Muscle layer of colon (tissue), 2 donors: ENCODE data around the gene SCN2A.
"Not testable (repeated sequence)": the region's sequence is repeated elsewhere in the genome, so short reads cannot be mapped to it uniquely, and the experiment has no call there.

Experiments used
- H3K27ac ChIP-seq: one replicate; pipeline ENCODE4 v1.7.0; 2013; ENCODE audit warnings: low read depth, mild to moderate bottlenecking, low read length, moderate library complexity
- H3K27me3 ChIP-seq, 2 donors: one replicate each; pipeline ENCODE4 v1.7.0; 2013; ENCODE audit warnings: low read length in 2 of 2, mild to moderate bottlenecking in 2 of 2; ENCODE audit not compliant: insufficient read depth in 2 of 2, control insufficient read depth in 1 of 2
- H3K36me3 ChIP-seq: one replicate; pipeline ENCODE4 v1.7.0; 2013; ENCODE audit warnings: mild to moderate bottlenecking, low read length; ENCODE audit not compliant: insufficient read depth
- H3K4me1 ChIP-seq: one replicate; pipeline ENCODE4 v1.7.0; 2013; ENCODE audit warnings: mild to moderate bottlenecking, low read length; ENCODE audit not compliant: insufficient read depth
- H3K4me3 ChIP-seq, 2 donors: one replicate each; pipeline ENCODE4 v1.7.0; 2013; ENCODE audit warnings: low read length in 2 of 2, low read depth in 1 of 2, mild to moderate bottlenecking in 1 of 2, moderate library complexity in 1 of 2
- H3K9ac ChIP-seq: one replicate; pipeline ENCODE4 v1.7.0; 2013; ENCODE audit warnings: low read length
- H3K9me3 ChIP-seq: one replicate; pipeline ENCODE4 v1.7.0; 2013; ENCODE audit warnings: mild to moderate bottlenecking, low read length
- donor health status: abdominal sarcoma.
- donor health status: Adenocarcinoma of cecum.

SCN2A gene

DNA sequence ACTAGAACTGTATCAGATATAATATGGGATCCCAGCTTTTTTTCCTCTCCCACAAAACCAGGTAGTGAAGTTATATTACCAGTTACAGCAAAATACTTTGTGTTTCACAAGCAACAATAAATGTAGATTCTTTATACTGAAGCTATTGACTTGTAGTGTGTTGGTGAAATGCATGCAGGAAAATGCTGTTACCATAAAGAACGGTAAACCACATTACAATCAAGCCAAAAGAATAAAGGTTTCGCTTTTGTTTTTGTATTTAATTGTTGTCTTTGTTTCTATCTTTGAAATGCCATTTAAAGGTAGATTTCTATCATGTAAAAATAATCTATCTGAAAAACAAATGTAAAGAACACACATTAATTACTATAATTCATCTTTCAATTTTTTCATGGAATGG lies 152.6 kb downstream of the SCN2A start:
- no peaks in the 10 kb centered on the region for H3K4me1 ChIP-seq
- no peaks in the 10 kb centered on the region for H3K9me3 ChIP-seq
- H3K27me3 ChIP-seq: no peaks in the 10 kb centered on the region
- no peak overlapping the region for H3K27ac ChIP-seq
- H3K4me3 ChIP-seq: no peak overlapping the region
- H3K9ac ChIP-seq: no peak overlapping the region
- no peaks in the 10 kb centered on the region for H3K36me3 ChIP-seq

DNA sequence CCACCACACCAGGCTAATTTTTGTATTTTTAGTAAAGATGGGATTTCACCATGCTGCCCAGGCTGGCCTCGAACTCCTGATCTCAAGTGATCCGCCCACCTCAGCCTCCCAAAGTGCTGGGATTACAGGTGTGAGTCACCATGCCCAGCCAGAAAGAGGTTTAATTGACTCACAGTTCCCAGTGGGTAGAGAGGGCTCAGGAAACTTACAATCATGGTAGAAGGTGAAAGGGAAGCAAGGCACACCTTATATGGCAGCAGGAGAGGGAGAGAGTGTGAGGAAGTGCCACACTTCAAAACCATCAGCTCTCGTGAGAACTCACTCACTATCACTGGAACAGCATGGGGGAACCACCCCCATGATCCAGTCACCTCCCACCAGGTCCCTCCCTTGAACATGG lies 159.4 kb downstream of the SCN2A start:
- not testable (repeated sequence) for H3K27me3 ChIP-seq, H3K36me3 ChIP-seq

DNA sequence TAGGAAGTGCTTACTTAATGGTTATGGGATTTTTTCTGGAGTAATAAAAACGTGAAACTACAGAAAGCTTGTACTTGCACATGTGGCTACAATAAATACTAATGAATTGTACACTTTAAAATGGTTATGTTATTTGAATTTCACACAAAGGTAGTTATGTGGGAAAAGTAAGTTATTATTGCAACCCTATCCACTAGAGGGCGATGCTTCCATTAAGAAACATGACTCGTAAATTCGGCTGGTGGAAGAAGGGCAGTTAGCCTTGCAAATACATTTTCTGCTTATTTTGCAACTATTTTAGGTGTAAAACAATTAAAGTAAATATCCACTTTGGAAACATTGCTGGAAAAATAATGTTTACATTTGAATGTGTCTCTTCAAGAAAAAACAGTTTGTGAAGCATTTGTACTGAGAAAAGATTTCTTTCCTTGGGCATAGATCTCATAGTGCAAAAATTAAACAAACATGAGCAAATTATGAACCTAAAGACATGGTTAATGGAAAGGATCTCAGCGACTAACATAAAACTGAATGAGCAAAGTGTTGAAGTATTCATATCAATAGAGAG lies 162.2 kb downstream of the SCN2A start:
- H3K9ac ChIP-seq: no peak overlapping the region
- no peak overlapping the region for H3K4me3 ChIP-seq
- H3K27me3 ChIP-seq: no peaks in the 10 kb centered on the region

More for the DNA sequence above, 159.4 kb downstream of the SCN2A start:
- not testable (repeated sequence) for H3K4me1 ChIP-seq, H3K27ac ChIP-seq, H3K9ac ChIP-seq, H3K9me3 ChIP-seq, H3K4me3 ChIP-seq

GRCh38 chr2:165402162-165402561 lies 162.9 kb downstream of the SCN2A start:
- H3K4me1 ChIP-seq: no peaks in the 10 kb centered on the region
- H3K27ac ChIP-seq: no peak overlapping the region
- no peaks in the 10 kb centered on the region for H3K27me3 ChIP-seq
- H3K9ac ChIP-seq: no peak overlapping the region
- no peaks in the 10 kb centered on the region for H3K36me3 ChIP-seq
- H3K9me3 ChIP-seq: no peaks in the 10 kb centered on the region
- H3K4me3 ChIP-seq: no peak overlapping the region

More for the DNA sequence above, 162.2 kb downstream of the SCN2A start:
- no peaks in the 10 kb centered on the region for H3K4me1 ChIP-seq
- no peaks in the 10 kb centered on the region for H3K9me3 ChIP-seq
- H3K27ac ChIP-seq: no peak overlapping the region
- H3K36me3 ChIP-seq: no peaks in the 10 kb centered on the region

DNA sequence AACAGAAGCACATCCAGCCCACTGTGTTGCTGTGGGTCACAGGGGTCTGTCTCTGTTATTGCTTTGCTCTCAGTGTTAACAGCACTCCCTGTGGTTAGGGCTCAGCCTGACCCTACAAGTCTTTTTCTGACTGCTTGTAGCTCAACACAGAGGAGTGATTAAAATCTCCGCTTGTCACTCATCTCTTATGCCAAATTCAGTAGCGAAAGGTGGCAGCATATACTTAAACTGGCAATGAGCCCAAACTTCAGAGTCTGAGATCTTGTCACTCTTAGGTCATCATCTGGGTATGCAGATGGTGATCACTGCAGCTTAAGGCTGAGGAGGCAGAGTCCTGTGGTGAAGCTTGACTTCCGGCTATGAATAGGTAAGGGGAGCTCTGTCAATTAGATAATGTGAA lies 167.0 kb downstream of the SCN2A start:
- H3K36me3 ChIP-seq: no peaks in the 10 kb centered on the region
- H3K4me1 ChIP-seq: no peaks in the 10 kb centered on the region
- no peak overlapping the region for H3K27ac ChIP-seq
- H3K9ac ChIP-seq: no peak overlapping the region
- H3K9me3 ChIP-seq: no peaks in the 10 kb centered on the region
- H3K4me3 ChIP-seq: no peak overlapping the region
- H3K27me3 ChIP-seq: no peaks in the 10 kb centered on the region

- H3K36me3 ChIP-seq: no peaks in the 10 kb centered on the region
- no peaks in the 10 kb centered on the region for H3K9me3 ChIP-seq
- H3K27me3 ChIP-seq: no peaks in the 10 kb centered on the region
- H3K9ac ChIP-seq: no peak overlapping the region
- H3K4me1 ChIP-seq: no peaks in the 10 kb centered on the region
- no peak overlapping the region for H3K27ac ChIP-seq
- H3K4me3 ChIP-seq: no peak overlapping the region
These were observed 168.3 kb downstream of the SCN2A start for GRCh38 chr2:165407466-165407865.

DNA sequence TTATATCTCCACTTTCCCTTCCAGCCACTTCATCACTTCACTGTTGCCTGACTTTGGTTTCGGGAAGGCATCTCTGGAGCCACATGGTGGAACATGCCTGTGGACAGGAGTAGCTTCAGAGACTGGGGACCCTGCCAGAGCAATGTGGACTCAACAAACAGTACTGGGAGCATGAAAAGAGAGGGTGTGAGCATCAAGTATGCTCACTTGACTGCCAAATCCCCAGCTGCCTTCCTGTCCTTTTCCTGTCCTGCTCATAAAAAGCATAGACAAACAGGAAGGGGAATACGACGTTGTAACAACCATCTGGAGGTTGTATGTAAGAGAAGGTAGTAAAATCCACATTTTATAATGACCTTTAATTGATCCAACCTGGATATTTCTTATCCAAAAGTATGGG lies 169.0 kb downstream of the SCN2A start:
- Histone ChIP-seq H3K4me1 (no peaks in the 10 kb centered on the region), H3K27ac (no peak overlapping the region), H3K9me3 (no peaks in the 10 kb centered on the region), H3K9ac (no peak overlapping the region), H3K27me3 (no peaks in the 10 kb centered on the region), H3K36me3 (no peaks in the 10 kb centered on the region), H3K4me3 (no peak overlapping the region)

- H3K27me3 ChIP-seq: no peaks in the 10 kb centered on the region
- no peak overlapping the region for H3K9ac ChIP-seq
- no peak overlapping the region for H3K27ac ChIP-seq
- no peak overlapping the region for H3K4me3 ChIP-seq
- no peaks in the 10 kb centered on the region for H3K4me1 ChIP-seq
- no peaks in the 10 kb centered on the region for H3K9me3 ChIP-seq
- H3K36me3 ChIP-seq: no peaks in the 10 kb centered on the region
These were observed 171.1 kb downstream of the SCN2A start for GRCh38 chr2:165410276-165410675.

- no peak overlapping the region for H3K9ac ChIP-seq
- H3K27me3 ChIP-seq: no peaks in the 10 kb centered on the region
- no peaks in the 10 kb centered on the region for H3K9me3 ChIP-seq
- H3K4me3 ChIP-seq: no peak overlapping the region
- no peaks in the 10 kb centered on the region for H3K36me3 ChIP-seq
- no peaks in the 10 kb centered on the region for H3K4me1 ChIP-seq
- no peak overlapping the region for H3K27ac ChIP-seq
These were observed 175.0 kb downstream of the SCN2A start for GRCh38 chr2:165414187-165414586.

DNA sequence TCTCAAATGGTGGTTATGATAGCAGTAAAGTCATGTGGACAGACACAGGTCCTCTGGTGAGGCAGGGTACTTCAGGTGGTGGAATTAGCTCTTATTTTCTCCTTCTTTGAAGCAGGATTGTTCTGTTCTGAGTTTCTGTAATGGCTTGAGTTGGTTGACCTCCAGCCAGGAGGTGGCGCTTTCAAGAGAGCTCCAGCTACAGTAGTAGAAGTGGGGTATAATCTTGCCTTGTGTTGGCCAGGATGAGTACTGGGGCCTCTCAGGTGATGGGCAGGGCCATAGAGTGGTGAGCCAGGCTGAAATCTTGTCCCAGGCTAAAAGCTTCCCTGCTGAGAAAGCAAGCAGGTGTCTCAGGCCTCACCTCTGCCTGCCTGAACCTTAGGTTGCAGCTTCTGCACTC lies 177.8 kb downstream of the SCN2A start:
- no peak overlapping the region for H3K9ac ChIP-seq
- no peaks in the 10 kb centered on the region for H3K4me1 ChIP-seq
- no peak overlapping the region for H3K4me3 ChIP-seq
- no peaks in the 10 kb centered on the region for H3K36me3 ChIP-seq
- H3K9me3 ChIP-seq: no peaks in the 10 kb centered on the region
- no peak overlapping the region for H3K27ac ChIP-seq
- H3K27me3 ChIP-seq: no peaks in the 10 kb centered on the region

GRCh38 chr2:165420231-165420630 lies 181.0 kb downstream of the SCN2A start:
- Histone ChIP-seq H3K27me3 (no peaks in the 10 kb centered on the region), H3K9me3 (no peaks in the 10 kb centered on the region), H3K4me3 (no peak overlapping the region), H3K4me1 (no peaks in the 10 kb centered on the region), H3K27ac (no peak overlapping the region), H3K9ac (no peak overlapping the region), H3K36me3 (no peaks in the 10 kb centered on the region)

DNA sequence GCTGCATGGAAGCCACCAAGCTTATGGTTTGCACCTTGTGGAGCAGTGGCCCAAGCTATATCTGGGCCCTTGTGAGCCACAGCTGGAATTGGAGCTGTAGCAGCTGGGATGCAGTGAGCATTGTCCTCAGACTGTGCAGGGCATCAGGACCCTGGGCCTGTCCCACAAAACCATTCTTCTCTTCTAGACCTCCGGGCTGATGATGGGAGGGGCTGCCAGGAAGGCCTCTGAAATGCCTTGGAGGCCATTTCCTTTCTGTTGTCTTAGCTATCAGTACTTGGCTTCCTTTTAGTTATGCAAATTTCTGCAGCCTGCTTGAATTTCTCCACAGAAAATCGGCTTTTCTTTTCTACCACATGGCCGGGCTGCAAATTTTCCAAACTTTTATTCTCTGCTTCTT lies 183.9 kb downstream of the SCN2A start:
- Histone ChIP-seq H3K27ac (no peak overlapping the region), H3K36me3 (no peaks in the 10 kb centered on the region), H3K9ac (no peak overlapping the region), H3K4me3 (no peak overlapping the region), H3K27me3 (no peaks in the 10 kb centered on the region), H3K9me3 (no peaks in the 10 kb centered on the region), H3K4me1 (no peaks in the 10 kb centered on the region)
